ENCODE results near the gene FAM83D.

- TF ChIP-seq RAD21 (IDR thresholded peaks at IDR 0.05; ENCODE audit: low read length) (no peak), POLR2A (IDR thresholded peaks at IDR 0.05; ENCODE audit: low read depth, low read length) (no peak), CEBPB (IDR thresholded peaks at IDR 0.05; ENCODE audit: low read depth, low read length) (no peak), RCOR1 (IDR thresholded peaks at IDR 0.05; ENCODE audit: insufficient replicate concordance, low read length) (no peak), CTCF (conservative IDR thresholded peaks at IDR 0.05; ENCODE audit: low read depth, low read length) (no peak), NFE2L2 (IDR thresholded peaks at IDR 0.05; ENCODE audit: low read depth, low read length) (no peak)
Measured at GRCh38 chr20:38897267-38897666, 28.9 kb upstream of the FAM83D start.

Measured in IMR-90 (cell line).